B cell (primary cell): ENCODE measurements around the gene LRIG3.

Experiments used
- CTCF ChIP-seq: fragments of 200-600 bp; IDR thresholded peaks from one replicate; pipeline ENCODE4 v1.8.0; 2022; ENCODE audit warnings: antibody characterized with exemption, mild to moderate bottlenecking
- EZH2 ChIP-seq: IDR thresholded peaks from 2 replicates; pipeline ENCODE4 v1.6.1; 2012; ENCODE audit warnings: borderline replicate concordance, low read depth, mild to moderate bottlenecking, moderate library complexity, low read length; ENCODE audit not compliant: insufficient read depth, poor library complexity, severe bottlenecking

DNA sequence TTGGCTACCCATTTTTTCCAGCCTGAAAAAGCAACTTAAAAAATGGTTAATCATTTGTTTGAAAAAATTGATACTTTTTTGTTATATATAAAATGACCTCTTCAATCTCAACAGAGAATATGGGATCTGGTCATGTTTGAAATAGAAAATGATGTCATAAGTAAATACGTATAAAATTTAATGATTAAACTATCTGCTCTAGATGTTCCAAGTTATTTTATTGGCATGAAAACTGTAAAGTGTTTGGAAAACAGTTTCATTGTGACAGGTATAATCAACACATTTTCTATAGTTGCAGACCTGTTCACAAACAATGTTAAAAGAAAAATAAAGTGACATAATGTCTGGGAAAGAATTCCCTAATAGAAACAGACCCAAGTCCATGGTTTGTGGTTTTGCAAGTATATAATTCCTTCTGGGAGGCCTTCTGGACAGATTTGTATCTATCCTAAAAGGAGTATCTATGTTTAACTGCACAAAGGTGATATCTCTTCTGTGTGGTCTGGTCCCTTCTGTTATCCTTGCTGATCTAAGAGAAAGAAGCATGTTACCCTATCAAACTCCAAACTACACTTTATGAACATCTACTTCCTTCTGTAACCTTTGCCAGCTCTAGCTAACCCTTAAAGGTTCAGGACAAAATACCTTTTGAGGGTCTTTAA lies 39.5 kb upstream of the LRIG3 start:
- no peak for TF ChIP-seq CTCF
- TF ChIP-seq EZH2, result no peak
